HG02623 (cell line): ENCODE data around the gene OPCML.

Source experiments
- ATAC-seq: cut with Tn5 transposase; IDR thresholded peaks from one replicate; pipeline ENCODE4 v1.9.1; 2021; ENCODE audit warnings: moderate library complexity; ENCODE audit not compliant: unreplicated experiment

OPCML gene

GRCh38 chr11:132472411-132473172, 1059.7 kb downstream of the OPCML start:
- ATAC-seq, result no peak

- ATAC-seq, result no peak
Observed at GRCh38 chr11:132471466-132471865, 1060.8 kb downstream of the OPCML start.

- no peak for ATAC-seq
Observed at GRCh38 chr11:132466983-132467382, 1065.3 kb downstream of the OPCML start.

- no peak for ATAC-seq
Observed at GRCh38 chr11:132464939-132465338, 1067.4 kb downstream of the OPCML start.

GRCh38 chr11:132464003-132464342, 1068.3 kb downstream of the OPCML start:
- ATAC-seq, result no peak

GRCh38 chr11:132463295-132464002, 1068.9 kb downstream of the OPCML start:
- ATAC-seq, result no peak

- no peak for ATAC-seq
Observed at GRCh38 chr11:132459736-132460135, 1072.6 kb downstream of the OPCML start.

- ATAC-seq, result no peak
Observed at GRCh38 chr11:132457445-132457844, 1074.9 kb downstream of the OPCML start.

- ATAC-seq, result no peak
Observed at GRCh38 chr11:132456751-132457328, 1075.5 kb downstream of the OPCML start.

- no peak for ATAC-seq
Observed at GRCh38 chr11:132455044-132455443, 1077.3 kb downstream of the OPCML start.

GRCh38 chr11:132453406-132453805, 1078.9 kb downstream of the OPCML start:
- ATAC-seq, result no peak

GRCh38 chr11:132452616-132453015, 1079.7 kb downstream of the OPCML start:
- ATAC-seq, result no peak

- no peak for ATAC-seq
Observed at GRCh38 chr11:132451942-132452601, 1080.2 kb downstream of the OPCML start.

- no peak for ATAC-seq
Observed at GRCh38 chr11:132450631-132451030, 1081.7 kb downstream of the OPCML start.

- ATAC-seq, result no peak
Observed at GRCh38 chr11:132448334-132448995, 1083.8 kb downstream of the OPCML start.

- ATAC-seq, result no peak
Observed at GRCh38 chr11:132447761-132448160, 1084.5 kb downstream of the OPCML start.

GRCh38 chr11:132445859-132446291, 1086.4 kb downstream of the OPCML start:
- no peak for ATAC-seq

GRCh38 chr11:132444911-132445310, 1087.4 kb downstream of the OPCML start:
- ATAC-seq, result no peak

- ATAC-seq, result no peak
Observed at GRCh38 chr11:132439711-132440255, 1092.5 kb downstream of the OPCML start.

GRCh38 chr11:132438418-132438817, 1093.9 kb downstream of the OPCML start:
- no peak for ATAC-seq
